Stimulated activated CD4-positive, alpha-beta T cell treated with anti-CD3 and anti-CD28 coated beads, Interleukin-1b, Interleukin-23, amount 100 ng/mL, for 4 hours (primary cell): ENCODE results near the gene MYL7.
"Not testable (repeated sequence)": the region's sequence is repeated elsewhere in the genome, so short reads cannot be mapped to it uniquely, and the experiment has no call there.

Experiments
- DNase-seq, 2 donors: peaks; one replicate each; pipeline ENCODE4 v3.0.0-alpha.2; 2020; ENCODE audit warnings: low read depth in 2 of 2

MYL7 gene

DNA sequence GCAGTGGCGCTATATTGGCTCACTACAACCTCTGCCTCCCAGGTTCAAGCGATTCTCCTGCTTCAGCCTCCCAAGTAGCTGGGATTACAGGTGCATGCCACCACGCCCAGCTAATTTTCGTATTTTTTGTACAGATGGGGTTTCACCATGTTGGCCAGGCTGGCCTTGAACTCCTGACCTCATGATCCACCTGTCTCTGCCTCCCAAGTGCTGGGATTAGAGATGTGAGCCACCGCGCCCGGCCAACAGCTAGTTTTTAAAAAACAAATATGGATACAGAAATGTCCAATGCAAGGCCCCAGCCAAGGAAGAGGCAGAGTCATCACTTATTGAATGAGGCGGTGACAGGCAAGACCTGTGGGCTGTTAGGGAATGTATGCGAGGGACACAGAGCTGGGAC lies 30.8 kb upstream of the MYL7 start:
- not testable (repeated sequence) for DNase-seq

DNA sequence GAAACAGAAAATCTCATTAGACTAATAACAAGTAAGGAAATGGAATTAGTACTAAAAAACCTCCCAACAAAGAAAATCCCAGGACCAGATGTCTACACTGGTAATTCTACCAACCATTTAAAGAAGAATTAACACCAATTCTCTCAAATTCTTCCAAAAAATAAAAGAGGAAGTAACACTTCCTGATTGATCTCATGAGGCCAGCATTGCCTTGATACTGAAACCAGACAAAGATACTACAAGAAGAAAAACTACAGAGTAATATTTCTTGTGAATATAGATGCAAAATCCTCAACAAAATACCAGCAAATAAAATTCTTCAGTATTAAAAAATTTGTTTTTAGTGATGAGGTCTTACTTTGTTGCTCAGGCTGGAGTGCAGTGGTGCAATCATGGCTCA lies 26.8 kb upstream of the MYL7 start:
- no peak for DNase-seq

DNA sequence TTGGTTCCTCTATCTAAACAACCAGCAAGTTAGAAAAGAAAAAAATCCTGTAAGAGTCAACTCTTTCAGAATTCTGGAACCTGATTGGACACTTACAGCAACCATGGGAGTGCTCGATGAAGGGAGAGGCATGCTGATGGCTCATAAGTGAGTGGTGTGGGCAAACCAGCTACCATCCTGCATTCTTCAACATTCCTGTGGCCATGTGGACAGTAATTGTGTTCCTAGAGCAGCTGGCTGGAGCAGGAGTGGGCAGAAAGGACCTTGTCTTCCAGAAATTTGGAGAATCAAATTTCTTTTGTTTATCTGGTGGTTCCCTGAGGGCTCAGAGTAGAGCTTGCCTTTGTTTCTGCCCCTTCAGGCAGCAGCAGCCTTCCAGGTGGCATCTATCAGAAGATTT lies 22.5 kb upstream of the MYL7 start:
- DNase-seq = no peak

GRCh38 chr7:44162785-44163395 lies 21.8 kb upstream of the MYL7 start:
- DNase-seq = no peak

- DNase-seq = no peak
These were observed 21.0 kb upstream of the MYL7 start for GRCh38 chr7:44162179-44162578.

- DNase-seq = no peak
These were observed 20.2 kb upstream of the MYL7 start for GRCh38 chr7:44161371-44161770.

GRCh38 chr7:44159824-44160630 lies 18.9 kb upstream of the MYL7 start:
- no peak for DNase-seq

DNA sequence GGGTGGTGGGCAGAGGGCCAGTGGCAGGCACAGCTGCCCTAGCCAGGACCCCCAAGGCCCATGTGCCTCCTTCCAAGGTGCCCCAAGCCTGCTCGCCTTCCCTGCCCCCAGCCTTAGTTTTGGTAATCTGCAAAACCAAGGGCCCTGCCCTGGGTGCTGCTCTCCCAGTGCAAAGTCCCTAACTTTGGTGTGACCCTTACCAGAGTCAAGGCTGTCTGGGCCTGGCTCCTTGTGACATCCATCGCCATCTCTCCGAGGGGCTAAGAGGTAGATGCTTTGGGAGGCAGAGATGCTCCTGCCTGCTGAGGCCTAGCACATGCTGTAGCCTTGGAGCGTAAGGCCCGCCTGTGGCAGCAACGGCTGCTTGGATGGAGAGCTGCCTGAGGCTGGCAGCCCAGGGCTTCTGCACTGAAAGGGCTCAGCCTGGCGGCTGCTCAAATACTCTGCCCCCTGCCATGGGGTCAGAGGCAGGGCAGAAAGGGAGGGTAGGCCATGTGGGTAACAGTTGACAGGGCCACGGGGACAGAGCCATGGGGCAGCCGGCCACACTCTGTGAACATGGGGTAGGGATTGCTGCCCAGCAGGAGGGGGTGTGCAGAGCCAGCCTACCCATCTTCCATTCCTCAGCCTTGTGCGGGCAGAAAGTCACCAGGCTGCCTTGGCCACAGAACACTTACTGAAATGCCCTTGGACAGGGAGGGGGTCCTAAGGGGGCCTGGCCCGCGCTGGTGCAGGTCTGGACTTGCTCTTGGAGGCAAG lies 17.9 kb upstream of the MYL7 start:
- no peak for DNase-seq

DNA sequence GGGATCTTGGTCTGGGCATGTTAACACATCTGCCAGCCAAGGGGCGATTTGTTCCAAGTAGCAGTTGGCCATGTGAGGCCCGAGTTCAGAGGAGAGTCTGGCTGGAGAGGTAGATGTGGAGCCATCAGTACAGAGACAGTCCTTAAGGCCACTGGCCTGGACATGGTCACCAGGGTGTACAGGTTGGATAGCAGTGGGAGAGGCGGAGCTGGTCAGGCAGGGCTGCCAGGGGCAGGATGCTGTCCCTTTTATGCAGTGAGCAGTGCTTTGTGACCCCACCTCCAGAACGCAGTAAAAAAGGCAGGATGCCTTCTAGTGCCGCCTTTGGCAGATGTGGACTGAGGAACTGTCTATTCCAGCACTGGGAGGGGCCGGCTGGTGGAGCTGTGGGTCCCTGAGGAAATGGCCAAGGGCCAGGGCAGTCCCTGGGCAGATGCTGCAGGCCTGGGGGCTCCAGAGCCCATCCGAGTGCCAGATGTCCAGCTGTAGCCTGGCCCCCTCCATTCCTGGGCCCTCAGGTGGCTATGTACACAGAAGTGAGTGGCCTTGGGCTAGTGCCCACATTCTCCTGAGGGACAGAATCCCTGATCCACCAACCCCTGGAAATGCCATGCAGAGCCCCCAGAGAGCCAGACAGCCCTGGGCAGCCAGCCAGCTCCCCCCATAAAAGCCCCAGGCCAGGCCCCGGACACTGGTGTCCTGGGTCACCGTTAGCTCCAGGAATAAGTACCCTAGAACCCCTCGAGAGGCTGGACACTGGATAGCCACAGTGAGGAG lies 17.2 kb upstream of the MYL7 start:
- no peak for DNase-seq

DNA sequence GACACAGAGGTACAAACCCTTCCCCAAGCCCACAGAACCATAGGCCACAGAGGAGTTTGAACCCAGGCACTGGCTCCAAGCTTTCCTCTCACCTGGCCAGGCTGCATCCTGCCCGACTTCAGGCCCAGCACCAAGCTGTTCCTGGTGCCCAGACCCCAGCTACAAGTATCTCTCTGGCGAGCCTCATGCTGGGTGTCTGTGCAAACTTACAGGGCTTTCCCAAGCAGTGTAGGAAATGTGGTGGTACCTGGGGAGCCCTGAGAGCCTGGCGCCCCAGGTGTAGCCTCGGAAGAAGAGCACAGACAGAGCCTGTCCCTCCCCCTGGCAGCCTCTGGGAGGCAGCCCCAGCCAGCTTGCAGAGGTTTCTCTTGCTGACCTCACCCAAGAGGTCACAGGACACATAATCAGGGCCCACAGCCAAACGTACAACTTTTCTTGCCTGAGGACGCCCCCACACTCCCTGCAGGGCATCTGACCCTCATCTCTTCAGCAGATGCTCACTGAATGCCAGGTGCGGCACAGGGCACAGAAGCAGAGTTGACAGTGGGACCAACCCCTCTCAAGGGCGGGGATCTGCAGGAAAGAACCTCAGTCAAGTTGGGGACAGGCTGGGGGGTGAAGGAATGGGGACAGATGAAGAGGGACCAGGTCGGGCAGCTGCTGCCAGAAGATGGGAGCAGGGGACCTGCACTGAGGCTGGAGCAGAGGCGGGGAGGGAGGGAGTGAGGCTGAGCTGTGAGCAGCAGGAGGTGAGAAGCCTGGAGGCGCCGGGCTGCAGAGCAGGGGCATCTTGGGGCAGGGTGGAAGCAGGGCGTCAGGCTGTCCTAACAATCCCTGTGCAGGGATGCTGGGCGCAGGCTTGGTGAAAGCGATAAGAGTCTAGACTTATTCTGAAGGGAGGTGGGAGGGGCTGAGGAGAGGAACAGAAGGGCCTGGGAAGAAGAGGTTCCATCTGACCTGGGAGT lies 16.3 kb upstream of the MYL7 start:
- no peak for DNase-seq

DNA sequence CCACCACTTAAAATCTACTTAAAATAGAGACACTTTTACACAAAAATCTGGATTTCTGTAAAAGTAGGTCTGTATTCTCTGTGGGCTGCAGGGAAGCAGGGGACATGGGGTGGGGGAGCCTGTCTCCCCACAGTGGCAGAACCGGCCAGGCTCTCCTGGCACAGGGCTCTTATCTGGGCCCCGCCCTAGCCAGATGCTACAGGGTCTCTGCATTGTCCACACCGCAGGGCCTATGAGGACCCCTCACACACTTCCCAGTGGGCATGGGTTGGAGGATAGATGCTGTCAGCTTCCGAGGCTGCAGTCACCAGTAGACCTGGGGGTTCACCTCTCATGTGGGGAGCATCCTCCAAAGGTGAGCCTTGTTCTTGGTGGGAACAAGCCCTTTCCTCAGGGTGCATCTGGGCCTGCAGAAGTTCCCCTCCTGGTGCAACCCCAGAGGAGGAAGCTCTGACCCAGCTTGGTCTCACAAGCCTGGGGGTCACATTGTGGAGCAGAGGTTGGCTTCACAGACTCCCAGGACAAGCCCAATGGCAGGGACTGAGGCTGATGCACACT lies 15.4 kb upstream of the MYL7 start:
- no peak for DNase-seq

DNA sequence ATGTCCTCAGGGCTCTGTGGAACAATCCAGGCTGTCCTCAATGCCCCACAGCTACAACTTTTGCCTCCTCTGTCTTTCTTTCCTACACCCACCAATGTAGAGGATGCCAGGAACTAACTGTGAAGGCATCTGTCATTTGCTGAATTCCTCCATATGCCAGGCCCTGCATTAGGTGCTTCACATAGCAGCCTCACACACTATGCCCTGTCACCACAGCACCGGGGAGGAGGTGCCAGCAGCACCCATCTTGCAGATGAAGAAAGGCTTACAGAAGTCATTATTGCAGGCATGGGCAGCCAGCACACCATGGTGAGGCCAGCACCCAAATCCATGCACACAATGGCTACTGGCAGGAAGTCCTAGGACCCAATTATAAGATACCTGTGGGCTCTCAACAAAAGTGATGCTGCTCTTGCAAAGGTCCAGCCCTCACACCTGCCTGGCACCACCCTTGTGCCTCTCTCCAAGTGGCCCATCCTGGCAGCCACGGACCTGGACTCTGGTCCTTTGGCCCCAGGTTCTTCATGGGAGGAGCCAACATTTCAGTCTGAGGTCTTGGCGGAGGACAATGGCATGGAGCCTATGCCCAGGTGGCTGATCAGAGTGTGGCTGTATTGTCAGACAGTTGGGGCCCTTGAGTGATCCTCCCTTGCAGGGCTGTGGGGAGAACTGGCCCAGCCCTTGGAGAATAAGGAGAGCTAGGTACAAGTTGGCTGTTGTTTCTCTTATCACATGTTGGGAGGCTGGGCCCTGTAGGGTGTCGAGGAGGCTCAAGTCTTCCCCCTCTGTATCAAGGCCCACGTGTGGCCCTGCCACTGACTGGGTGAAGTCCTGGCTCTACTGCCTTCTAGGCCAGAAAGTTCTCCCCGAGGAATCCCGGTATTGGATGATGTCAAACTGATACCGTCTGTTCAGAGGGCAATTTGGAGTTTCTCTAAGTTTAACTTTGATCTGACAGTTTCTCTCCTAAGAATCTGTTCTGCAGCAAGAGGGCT lies 14.4 kb upstream of the MYL7 start:
- DNase-seq = no peak

- DNase-seq = no peak
These were observed 13.6 kb upstream of the MYL7 start for GRCh38 chr7:44154703-44155102.

DNA sequence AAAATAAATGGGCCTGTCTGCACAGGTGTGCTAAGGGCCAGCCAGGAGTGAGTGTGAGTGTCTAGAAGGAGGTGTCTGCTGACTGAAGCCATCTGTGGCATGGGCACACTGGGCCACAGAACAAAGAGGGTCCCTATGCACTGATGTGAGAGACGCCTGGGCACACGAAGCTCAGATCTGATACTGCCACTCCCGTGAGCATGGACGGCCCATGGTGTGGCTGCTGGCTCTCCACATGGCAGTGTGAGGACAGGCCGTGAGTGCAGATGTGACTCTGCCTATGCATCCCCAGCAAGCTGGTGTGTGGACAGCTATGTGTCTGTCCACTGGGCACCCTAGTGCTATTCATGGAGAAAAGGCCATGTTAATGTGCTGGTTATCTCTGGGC lies 12.8 kb upstream of the MYL7 start:
- DNase-seq = no peak

DNA sequence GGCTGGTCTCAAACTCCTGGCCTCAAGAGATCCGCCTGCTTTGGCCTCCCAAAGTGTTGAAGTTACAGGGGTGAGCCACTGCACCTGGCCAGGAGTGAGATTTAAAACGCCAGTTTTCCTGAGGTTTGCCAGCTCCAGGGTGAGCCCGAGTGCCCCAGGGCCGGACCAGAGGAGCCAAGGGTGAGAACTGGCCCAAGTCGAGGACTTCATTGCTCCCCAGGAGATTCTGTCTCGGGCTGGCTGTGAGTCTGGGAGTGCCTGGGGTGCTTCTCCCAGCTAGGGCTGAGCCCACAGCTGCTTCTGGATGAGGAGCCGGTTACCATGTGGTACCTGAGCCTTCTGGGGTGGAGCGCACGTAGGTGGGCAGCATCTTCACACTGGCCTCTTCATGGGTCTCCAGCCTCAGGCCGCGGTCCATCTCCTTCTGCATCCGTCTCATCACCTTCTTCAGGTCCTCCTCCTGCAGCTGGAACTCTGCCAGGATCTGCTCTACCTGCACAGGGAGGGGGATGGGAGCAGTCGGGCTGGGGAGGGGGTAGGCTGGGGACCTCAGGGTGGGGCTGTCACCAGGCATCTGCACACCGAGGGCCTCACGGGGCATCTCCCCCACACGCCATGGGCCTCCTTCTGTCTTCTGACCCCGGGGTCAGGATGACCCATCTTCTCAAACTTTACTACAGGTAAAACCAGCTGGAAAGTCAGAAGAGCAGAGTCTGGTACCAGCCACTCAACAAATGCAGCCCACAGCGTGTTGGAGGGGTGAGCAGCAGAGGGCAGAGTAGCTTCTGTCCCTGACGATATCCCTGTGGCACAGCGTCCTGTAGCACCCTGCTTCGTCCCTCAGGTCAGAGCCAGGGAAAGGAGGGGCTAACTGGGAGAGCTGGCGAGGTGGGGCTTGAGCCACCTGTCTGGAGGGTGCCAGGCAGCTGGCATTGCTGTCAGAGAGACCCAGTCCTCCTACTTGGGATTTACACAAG lies 12.1 kb upstream of the MYL7 start:
- no peak for DNase-seq

- DNase-seq = no peak
These were observed 10.8 kb upstream of the MYL7 start for GRCh38 chr7:44151956-44152355.

DNA sequence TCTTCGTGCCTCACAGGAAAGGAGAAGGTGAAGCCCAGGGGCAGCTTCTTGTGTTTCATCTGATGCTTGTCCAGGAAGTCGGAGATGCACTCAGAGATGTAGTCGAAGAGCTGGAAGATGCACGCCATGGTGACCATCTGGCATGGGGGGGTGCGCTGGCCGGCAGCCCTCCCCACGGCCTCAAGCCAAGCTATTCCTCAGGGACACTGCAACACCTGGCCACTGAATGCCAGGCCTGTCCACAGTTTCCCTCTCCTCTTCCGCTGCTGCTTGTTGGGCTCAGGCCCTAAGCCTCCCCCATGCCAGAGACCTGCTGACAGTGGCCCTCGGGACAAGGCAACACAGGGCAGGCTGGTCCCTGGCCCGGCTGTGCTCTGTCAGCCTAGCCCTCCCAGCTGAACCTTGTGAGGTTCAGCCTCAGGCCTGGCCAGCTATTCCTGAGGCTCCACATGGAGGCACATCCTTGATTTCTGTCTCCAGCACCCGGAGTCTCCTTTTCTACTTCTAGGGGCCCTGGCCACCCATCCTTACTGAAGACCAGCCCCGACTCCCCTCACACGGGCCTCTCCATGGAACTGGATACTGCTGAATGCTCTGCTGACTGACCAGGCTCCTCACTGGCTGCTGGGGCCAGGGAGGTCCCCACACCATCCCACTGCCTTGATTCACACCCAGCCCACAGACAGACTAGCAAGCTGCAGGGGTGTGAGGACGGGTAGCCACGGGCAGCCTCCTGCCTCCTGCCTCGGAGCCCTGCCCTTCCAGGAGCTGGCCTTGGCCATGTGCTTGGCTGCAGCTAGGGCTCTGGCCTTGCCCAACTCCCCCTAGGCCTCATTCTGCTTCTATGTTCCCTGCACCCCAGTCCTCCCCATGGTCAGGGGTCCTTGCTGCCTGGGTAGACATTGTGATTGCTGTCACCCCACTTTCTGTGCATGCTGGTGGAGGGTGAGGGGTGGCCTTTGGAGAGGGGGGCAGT lies 10.1 kb upstream of the MYL7 start:
- no peak for DNase-seq
